ENCODE data around the gene CISD2.
"Not testable (repeated sequence)": the region's sequence is repeated elsewhere in the genome, so short reads cannot be mapped to it uniquely, and the experiment has no call there.

Gene CISD2, protein sequence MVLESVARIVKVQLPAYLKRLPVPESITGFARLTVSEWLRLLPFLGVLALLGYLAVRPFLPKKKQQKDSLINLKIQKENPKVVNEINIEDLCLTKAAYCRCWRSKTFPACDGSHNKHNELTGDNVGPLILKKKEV

DNA sequence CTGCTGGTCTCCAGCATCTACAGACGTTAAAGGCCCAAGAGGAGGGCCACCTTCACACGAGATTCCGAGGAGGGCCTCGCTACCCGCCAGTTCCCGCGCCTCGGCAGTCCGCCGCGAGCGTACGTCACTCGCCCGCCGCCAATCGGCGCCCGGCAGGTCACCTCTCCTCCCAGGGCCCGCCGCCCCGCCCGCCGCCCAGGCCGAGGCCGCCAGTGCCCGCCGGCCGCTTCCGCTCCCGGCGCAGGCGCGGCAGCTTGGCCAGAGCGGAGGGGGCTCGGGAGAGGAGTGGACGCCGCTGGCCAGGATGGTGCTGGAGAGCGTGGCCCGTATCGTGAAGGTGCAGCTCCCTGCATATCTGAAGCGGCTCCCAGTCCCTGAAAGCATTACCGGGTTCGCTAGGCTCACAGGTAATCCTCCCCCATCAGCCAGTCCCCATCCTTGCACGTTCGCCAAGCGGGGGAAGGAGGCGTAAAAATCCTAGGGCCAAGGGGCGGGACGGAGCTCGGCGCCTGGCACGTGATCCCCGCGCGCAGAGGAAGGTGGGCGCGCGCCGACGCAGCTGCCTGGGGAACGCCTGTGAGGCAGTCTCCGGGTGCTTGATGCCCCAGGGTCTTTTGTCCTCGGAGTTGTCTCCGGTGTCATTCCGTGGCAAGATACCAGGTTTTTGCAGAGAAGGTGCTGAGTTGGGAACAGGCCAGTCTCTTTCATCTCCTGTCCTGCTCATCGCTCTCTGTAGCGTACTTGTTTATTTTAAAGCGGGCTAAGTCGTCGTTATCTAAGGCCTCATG, at the start of gene CISD2:
Gene CISD2, plus strand, starts transcription at position 212 of the 788 bp plus-strand sequence. Its CDS starts 93 bp downstream, at position 305.
- DNase-seq = peak; percentile 89

DNA sequence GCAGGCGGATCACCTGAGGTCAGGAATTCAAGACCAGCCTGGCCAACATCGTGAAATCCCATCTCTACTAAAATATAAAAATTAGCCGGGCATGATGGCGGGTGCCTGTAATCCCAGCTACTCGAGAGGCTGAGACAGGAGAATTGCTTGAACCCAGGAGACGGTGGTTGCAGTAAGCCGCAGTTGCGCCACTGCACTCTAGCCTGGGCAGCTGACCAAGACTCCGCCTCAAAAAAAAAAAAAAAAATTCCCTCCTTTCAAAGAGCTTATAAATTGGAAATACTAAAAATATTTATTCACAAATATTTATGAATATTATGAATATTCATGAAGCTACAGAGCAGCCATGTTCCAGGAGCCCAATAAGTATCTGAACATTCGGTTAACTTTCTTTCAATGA, 49.7 kb upstream of the CISD2 start:
- DNase-seq = not testable (repeated sequence)

DNA sequence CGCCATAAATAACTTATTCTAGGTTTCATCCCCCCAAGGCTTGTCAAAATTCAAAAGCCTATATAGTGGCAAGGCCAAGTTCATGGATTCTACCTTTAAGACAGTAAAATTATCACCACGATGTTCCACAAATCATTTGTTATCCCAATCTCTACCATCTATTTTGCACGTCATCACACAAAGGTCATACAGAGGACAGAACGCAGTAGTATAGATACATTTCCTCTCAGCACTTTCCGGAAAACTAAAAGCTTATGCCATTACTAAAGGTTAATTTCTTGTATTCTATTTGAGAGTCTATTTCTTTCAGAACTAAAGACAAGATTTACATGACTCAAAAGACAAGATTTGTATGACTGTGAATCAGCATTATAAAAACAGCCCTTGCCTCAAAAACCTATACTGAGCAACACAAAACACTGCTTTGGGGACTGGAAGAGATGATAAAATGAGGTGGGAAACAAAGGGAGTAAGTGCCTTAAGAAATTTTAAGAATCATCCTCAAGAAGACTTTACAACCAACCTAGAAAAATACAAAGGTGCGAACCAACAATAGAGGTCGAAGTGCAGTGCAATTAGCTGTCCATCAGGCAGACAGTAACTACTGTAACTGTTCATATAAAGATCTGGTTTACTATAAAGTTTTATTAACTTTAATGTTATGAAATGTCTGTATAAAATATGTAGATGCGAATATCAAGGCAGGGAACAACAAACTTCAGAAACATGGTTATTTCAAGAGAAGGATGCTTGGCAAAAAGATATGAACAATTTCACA, 49.0 kb upstream of the CISD2 start:
- DNase-seq = no peak

GRCh38 chr4:102823464-102823863, 45.3 kb upstream of the CISD2 start:
- DNase-seq = no peak

DNA sequence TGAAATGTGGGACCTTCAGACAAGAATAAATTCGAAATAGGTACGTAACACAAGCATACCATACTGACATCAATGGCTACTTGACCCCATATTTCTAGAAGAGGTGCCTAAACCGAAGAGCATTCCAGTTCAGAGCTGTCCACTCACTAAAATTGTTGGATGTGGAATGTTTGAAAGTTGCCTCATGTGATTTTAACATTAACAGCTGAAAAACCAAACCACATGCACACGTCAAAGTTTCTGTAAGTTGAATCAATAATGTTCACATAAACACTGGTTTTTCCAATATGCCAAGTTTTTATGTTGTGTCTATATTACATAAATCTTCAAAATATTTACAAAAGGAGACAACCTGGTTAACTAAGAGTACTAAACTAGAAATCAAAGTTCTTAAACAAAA, 44.9 kb upstream of the CISD2 start:
- DNase-seq = no peak

DNA sequence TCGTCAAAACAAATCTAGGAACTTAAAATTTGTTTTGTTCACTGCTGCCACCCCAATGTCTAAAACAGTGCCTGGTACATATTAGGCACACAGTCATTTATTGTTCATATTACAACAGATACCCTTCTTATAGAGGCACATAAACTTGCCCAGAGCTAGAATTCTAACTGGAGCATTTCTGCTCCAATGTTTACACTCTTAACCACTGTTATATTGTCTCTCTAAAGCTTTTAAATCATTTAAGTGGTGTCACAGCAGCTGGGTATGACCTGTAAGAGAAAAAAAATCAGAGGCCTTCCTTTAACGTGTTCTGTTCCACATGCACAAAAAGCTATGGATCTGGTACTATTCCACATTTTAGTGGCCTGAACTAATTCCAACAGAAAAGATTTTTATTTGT, 44.4 kb upstream of the CISD2 start:
- DNase-seq = no peak

- peak; percentile 24 for DNase-seq
These were observed 43.3 kb upstream of the CISD2 start for GRCh38 chr4:102825261-102826091.

GRCh38 chr4:102826105-102826889, 42.5 kb upstream of the CISD2 start:
- no peak for DNase-seq

GRCh38 chr4:102826890-102827673, 41.7 kb upstream of the CISD2 start, which contains the start of gene UBE2D3:
Gene UBE2D3, minus strand, starts transcription at chr4:102827551. Its CDS starts 1,043 bp downstream, at chr4:102826508.
- peak; percentile 94 for DNase-seq

GRCh38 chr4:102827674-102828496, 40.9 kb upstream of the CISD2 start:
- peak; percentile 98 for DNase-seq

- no peak for DNase-seq
These were observed 40.3 kb upstream of the CISD2 start for GRCh38 chr4:102828497-102828808.

- DNase-seq = no peak
These were observed 39.0 kb upstream of the CISD2 start for GRCh38 chr4:102829803-102830202.

DNA sequence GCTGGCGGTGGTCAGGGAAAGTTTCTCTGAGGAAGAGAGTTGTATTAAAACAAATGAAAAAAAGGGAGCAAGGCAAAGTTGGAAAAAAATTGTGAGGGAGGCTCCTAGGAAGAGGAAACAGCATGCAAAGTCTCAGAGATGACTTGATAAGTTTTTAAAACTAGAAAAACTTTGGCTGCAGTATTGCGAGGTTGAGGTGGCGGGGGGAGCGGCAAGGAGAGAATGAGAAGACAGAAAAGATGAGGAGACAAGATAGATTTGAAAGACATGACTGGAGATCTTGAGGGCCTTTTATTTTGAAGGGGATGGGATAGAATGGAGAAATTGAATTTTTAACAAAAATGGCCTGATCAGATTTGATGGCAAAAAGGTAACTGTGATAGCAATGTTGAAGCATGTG, 36.7 kb upstream of the CISD2 start:
- DNase-seq = no peak

DNA sequence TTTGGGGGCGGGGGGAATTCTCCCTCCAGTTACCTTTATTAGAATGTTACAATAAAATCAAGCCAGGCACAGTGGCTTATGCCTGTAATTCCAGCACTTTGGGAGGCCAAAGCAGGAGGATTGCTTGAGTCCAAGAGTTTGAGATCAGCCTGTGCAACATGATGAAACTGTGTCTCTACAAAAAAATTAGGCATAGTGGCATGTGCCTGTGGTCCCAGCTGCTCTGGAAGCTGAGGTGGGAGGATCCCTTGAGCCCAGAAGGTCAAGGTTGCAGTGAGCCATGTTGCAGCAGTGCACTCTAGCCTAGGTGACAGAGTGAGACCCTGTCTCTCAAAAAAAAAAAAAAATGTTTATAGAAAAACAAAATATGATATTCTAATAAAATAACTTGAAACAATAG, 36.1 kb upstream of the CISD2 start:
- no peak for DNase-seq

GRCh38 chr4:102836596-102836995, 32.2 kb upstream of the CISD2 start:
- DNase-seq = no peak

GRCh38 chr4:102842367-102842766, 26.4 kb upstream of the CISD2 start:
- no peak for DNase-seq

DNA sequence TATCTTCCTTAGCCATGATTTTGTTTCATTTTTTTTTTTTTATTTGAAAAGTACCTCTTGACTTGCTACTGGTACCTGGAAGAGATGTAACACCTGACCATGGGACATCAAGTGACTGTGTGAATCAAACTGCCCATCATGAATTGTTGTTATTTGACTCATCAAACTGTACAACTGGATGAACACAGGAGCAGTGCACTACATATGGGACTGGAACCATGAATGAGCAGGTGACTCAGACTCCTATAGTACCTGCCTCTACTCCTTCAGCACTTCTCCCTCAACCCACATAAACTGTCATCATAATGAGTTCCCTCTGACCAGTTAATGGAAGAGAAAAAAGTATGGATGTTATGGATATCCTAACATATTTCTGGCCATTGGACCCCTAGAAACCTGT, 25.5 kb upstream of the CISD2 start:
- no peak for DNase-seq

DNA sequence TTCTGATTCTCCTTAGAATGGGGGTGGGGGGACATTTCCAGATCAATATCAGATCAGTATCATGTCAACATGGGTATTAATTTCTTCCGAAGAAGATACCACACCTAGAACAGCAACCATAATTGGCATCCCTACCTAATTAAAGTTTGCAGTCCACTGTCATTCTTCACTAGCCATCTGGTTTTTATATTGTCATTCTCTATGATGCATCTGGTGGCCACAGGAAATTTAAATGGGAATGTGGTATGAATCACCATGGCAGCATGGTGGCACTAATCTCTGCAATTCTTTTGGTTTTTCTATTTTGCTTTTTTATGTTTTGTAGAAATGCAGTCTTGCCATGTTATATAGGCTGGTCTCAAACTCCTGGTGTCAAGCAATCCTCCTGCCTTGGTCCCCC, 24.9 kb upstream of the CISD2 start:
- no peak for DNase-seq

- no peak for DNase-seq
These were observed 21.1 kb upstream of the CISD2 start for GRCh38 chr4:102847687-102848086.

GRCh38 chr4:102849579-102850104, 19.1 kb upstream of the CISD2 start:
- no peak for DNase-seq

Data from CD4-positive, alpha-beta T cell treated with Interleukin-17A for 4 hours (primary cell).